ENCODE results near the gene IQSEC3.

IQSEC3 gene

DNA sequence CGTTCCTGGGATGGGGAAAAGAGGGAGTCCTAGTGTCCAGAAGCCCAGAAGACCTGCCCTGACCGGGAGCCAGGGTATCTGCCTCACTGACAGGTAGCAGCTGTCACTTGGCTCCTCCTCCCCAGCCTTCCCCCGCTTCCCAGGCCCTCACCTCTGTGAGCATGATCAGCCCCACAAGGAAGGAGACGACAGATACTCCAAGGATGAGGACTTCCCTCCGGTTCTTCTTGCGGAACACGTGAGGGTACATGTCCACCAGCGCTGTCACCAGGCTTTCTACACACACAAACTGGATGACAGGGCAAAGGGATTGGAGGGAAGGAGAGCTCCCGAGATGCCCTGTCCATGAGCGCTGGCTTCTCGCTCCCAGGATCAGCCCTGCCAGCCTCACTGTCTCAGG, 157.3 kb downstream of the IQSEC3 start:
- no peak for FAIRE-seq

DNA sequence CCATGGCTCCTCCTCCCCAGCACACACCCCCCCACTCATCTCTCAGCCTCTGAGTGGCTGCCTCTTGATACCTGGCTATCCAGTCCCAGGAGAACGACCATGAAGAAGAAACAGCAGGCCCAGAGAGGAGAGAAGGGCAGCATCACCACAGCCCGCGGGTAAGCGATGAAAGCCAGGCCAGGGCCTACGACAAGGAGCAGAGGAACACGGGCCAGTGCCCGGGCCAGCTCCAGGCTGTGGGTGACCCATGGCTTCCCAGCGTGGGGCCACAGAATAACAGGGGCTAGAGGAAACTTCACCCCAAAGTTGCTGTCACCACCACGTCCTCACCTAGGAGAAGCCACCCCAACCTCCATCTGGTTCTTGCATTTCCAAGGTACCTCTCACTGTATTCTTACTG, 157.8 kb downstream of the IQSEC3 start:
- no peak for FAIRE-seq

DNA sequence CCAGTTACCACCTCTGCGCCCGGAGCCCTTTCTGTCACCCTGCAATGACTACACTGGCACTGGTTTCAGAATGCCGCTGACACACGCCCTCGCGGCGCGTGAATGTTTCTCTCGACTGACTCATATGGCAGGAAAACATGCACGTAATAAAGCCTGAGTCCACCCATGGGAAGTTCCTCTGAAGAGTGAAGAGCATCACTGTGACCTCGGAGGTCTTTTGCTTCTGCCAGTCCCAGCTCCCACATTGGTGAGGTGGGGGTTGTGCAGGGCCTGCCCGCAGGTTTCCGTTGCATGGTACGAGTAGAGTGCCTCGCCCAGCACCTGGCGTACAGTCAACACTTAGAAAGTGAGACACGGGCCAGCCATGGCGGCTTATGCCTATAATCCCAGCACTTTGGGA, 158.4 kb downstream of the IQSEC3 start:
- no peak for FAIRE-seq

DNA sequence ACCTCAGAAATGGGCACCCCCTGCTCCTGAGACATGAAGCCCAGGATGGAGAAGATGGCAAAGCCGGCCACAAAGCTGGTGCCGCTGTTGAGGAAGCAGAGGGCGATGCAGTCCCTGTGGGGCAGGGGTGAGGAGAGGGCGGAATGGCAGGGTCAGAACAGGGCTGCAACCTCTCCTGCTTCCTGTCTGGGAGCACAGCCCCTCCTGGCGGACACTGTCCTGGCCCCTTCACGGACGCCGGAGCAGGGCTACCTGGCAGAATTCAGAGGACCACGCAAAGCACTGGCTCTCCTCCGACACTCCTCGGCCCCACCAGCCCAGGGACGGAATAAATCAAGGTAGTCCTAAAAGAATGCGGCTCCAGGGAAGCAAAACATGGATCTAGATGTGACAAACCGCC, 159.8 kb downstream of the IQSEC3 start:
- no peak for FAIRE-seq

DNA sequence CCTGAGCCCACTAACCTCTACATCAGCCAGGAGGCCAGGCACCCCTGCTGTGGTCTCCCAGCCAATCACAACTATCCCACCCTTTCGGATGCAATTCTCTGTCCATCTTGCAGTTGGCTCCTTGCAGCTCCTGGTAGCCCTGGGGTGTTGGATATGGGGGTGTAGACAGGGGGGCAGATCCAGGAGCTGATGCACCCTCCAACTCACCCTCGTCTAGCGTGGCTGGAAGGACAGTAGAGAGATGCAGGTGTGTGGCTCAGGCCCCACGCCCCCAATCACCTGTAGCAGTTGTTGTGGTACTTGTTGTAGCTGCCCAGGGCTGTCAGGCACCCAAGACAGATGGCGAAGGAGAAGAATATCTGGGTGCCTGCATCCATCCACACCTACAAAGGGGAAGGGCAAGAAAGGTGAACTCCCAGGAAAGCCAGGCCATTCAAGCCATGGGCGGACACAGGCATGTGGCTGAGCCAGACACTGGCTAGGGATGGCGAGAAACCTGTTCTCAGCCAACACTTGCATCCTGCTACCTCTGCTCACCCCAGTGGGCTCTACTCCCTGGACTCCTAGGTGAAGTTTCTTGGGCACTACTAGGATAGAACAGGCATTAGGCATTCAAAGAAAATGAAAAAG, 160.8 kb downstream of the IQSEC3 start:
- FAIRE-seq: no peak
